Activated gamma-delta T cell treated with anti-CD3 and anti-CD28 coated beads, Interleukin-2, amount 50 U/mL, for 16 hours (primary cell): ENCODE measurements around the gene ACIN1.

ENCODE experiments used
- DNase-seq: peaks from one replicate; pipeline ENCODE4 v3.0.0-alpha.2; 2020; ENCODE audit warnings: low read depth

ACIN1 gene

GRCh38 chr14:23042162-23042965 is 52.6 kb downstream of the ACIN1 start, which contains the start of gene PSMB11:
Gene PSMB11 (plus strand): TSS chr14:23042212. CDS start chr14:23042226, 14 bp downstream.
- DNase-seq = no peak

GRCh38 chr14:23041729-23042128 is 53.2 kb downstream of the ACIN1 start:
- no peak for DNase-seq

- DNase-seq = no peak
Observed at GRCh38 chr14:23040100-23040499, 54.8 kb downstream of the ACIN1 start.

- DNase-seq = no peak
Observed at GRCh38 chr14:23035303-23036144, 59.4 kb downstream of the ACIN1 start.

- DNase-seq = peak; percentile 81
Observed at GRCh38 chr14:23034498-23035302, 60.2 kb downstream of the ACIN1 start, which contains the start of gene PSMB5. Gene PSMB5 (minus strand): TSS chr14:23034900. CDS start chr14:23034881, 19 bp downstream.

GRCh38 chr14:23033801-23034497 is 61.0 kb downstream of the ACIN1 start:
- DNase-seq = no peak

- no peak for DNase-seq
Observed at GRCh38 chr14:23033251-23033727, 61.6 kb downstream of the ACIN1 start.

- DNase-seq = no peak
Observed at GRCh38 chr14:23030936-23031335, 64.0 kb downstream of the ACIN1 start.

- no peak for DNase-seq
Observed at GRCh38 chr14:23028799-23029198, 66.1 kb downstream of the ACIN1 start.

- DNase-seq = no peak
Observed at GRCh38 chr14:23025151-23025814, 69.7 kb downstream of the ACIN1 start.

GRCh38 chr14:23024612-23025075 is 70.3 kb downstream of the ACIN1 start:
- no peak for DNase-seq

GRCh38 chr14:23023795-23024152 is 71.2 kb downstream of the ACIN1 start:
- no peak for DNase-seq

GRCh38 chr14:23023022-23023794 is 71.7 kb downstream of the ACIN1 start:
- no peak for DNase-seq

- no peak for DNase-seq
Observed at GRCh38 chr14:23021889-23022442, 73.0 kb downstream of the ACIN1 start.

- DNase-seq = no peak
Observed at GRCh38 chr14:23021434-23021833, 73.5 kb downstream of the ACIN1 start.

GRCh38 chr14:23020143-23021128 is 74.5 kb downstream of the ACIN1 start:
- no peak for DNase-seq

- no peak for DNase-seq
Observed at GRCh38 chr14:23018107-23018506, 76.8 kb downstream of the ACIN1 start.

- no peak for DNase-seq
Observed at GRCh38 chr14:23017091-23017490, 77.8 kb downstream of the ACIN1 start.
